ENCODE results near the gene DOCK1. TPM values are rescaled to one million over a fixed set of nuclear protein-coding genes. Genes with fewer than 3 reads are reported as not detected.
A peak's percentile ranks its signal among the peaks of the same experiment; 100 is the strongest.

Gene DOCK1
- total RNA-seq, 1 donor from 2014 or later, result 72.6 TPM

DNA sequence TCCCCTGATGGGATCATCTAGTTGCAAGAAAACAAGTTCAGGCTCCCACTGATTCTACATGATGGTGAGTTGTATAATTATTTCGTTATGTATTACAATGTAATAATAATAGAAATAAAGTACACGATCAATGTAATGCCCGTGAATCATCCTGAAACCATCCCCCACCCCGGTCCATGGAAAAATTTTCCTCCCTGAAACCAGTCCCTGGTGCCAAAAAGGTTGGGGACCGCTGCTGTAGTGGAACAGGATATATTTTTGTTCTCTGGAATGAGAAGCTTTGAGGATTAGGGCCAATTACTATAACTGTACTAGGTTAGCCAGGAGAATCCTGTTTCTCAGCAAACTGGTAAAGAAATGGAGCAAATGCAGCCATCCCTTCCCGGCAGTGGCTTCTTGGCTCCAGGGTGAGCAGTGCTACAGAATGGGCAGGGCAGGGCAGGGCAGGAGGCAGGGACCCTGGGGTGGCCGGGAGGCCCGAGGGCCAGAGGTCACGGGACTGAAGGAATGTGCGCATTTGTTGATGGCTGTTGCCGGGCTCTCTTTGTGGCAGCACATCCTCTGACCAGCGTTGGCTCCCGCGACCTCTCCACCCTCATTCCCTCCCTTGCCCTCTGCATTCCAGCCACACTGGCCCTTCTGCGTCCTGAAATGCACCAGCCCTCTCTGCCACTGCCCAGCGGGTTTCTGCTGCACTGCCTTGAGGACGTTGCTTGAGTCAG lies 481.5 kb downstream of the DOCK1 start:
- Histone ChIP-seq H2AFZ (replicated peaks) (no peak overlapping the region), H3K4me3 (no peak overlapping the region), H3K9me3 (ENCODE audit: low read depth) (no peaks in the 10 kb centered on the region), H3F3A (ENCODE audit: low read depth) (no peaks in the 10 kb centered on the region), H3K79me2 (ENCODE audit: low read depth) (no peaks in the 10 kb centered on the region), H3K27me3 (no peaks in the 10 kb centered on the region), H3K4me2 (no peak overlapping the region), H3K4me1 (no peaks in the 10 kb centered on the region), H3K27ac (no peak overlapping the region), H3K9ac (no peak overlapping the region), H3K36me3 (no peaks in the 10 kb centered on the region), H4K20me1 (ENCODE audit: low read depth) (no peaks in the 10 kb centered on the region)
- peak; percentile 22 for DNase-seq (ENCODE audit: low spot score)
- Mint-ChIP-seq H3K4me3 (no peak overlapping the region), H3K4me1 (peaks cover 8% of the 10 kb centered on the region), H3K27me3 (ENCODE audit: insufficient read depth, low read depth) (no peaks in the 10 kb centered on the region), H3K36me3 (peaks cover 28% of the 10 kb centered on the region), H3K9me3 (peaks cover 2% of the 10 kb centered on the region), H3K27ac (no peak overlapping the region)
- TF ChIP-seq EZH2phosphoT487 (IDR thresholded peaks at IDR 0.05) (no peak), EZH2 (IDR thresholded peaks at IDR 0.05) (no peak)
- TF ChIP-seq, protein P1, sequence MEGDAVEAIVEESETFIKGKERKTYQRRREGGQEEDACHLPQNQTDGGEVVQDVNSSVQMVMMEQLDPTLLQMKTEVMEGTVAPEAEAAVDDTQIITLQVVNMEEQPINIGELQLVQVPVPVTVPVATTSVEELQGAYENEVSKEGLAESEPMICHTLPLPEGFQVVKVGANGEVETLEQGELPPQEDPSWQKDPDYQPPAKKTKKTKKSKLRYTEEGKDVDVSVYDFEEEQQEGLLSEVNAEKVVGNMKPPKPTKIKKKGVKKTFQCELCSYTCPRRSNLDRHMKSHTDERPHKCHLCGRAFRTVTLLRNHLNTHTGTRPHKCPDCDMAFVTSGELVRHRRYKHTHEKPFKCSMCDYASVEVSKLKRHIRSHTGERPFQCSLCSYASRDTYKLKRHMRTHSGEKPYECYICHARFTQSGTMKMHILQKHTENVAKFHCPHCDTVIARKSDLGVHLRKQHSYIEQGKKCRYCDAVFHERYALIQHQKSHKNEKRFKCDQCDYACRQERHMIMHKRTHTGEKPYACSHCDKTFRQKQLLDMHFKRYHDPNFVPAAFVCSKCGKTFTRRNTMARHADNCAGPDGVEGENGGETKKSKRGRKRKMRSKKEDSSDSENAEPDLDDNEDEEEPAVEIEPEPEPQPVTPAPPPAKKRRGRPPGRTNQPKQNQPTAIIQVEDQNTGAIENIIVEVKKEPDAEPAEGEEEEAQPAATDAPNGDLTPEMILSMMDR (IDR thresholded peaks at IDR 0.05), result no peak

DNA sequence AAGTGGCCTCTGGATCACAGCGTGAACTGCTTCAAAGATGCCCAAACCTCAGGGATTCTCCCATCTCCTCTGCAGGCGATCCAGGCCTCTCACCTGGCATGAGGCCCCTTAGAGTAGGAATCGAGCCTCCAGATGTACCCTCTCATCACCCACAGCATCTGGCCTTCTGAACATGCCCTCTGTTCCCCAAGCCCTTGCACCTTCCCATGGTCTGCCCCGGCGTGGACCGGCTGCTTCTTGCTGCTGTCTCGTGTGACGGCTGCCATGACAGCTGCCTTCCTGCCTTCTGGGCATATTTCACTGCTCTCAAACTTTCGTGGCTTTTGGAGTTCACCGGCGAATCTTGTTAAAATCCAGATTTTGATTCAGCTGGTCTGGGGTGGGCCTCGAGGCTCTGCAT lies 486.6 kb downstream of the DOCK1 start:
- Histone ChIP-seq H3F3A (ENCODE audit: low read depth) (no peaks in the 10 kb centered on the region), H3K9me3 (ENCODE audit: low read depth) (no peaks in the 10 kb centered on the region), H3K79me2 (ENCODE audit: low read depth) (no peaks in the 10 kb centered on the region), H4K20me1 (ENCODE audit: low read depth) (no peaks in the 10 kb centered on the region), H3K27me3 (no peaks in the 10 kb centered on the region), H2AFZ (replicated peaks) (no peak overlapping the region), H3K4me3 (no peak overlapping the region), H3K4me1 (no peaks in the 10 kb centered on the region), H3K9ac (no peak overlapping the region), H3K27ac (no peak overlapping the region), H3K36me3 (no peaks in the 10 kb centered on the region), H3K4me2 (no peak overlapping the region)
- Mint-ChIP-seq H3K27me3 (ENCODE audit: insufficient read depth, low read depth) (peaks cover 3% of the 10 kb centered on the region), H3K4me1 (peaks cover 6% of the 10 kb centered on the region), H3K4me3 (no peak overlapping the region), H3K27ac (no peak overlapping the region), H3K9me3 (peaks cover 2% of the 10 kb centered on the region), H3K36me3 (peaks cover 21% of the 10 kb centered on the region)
- TF ChIP-seq, protein P1 (IDR thresholded peaks at IDR 0.05), result no peak
- TF ChIP-seq EZH2 (IDR thresholded peaks at IDR 0.05) (no peak), EZH2phosphoT487 (IDR thresholded peaks at IDR 0.05) (no peak)
- no peak for DNase-seq (ENCODE audit: low spot score)

DNA sequence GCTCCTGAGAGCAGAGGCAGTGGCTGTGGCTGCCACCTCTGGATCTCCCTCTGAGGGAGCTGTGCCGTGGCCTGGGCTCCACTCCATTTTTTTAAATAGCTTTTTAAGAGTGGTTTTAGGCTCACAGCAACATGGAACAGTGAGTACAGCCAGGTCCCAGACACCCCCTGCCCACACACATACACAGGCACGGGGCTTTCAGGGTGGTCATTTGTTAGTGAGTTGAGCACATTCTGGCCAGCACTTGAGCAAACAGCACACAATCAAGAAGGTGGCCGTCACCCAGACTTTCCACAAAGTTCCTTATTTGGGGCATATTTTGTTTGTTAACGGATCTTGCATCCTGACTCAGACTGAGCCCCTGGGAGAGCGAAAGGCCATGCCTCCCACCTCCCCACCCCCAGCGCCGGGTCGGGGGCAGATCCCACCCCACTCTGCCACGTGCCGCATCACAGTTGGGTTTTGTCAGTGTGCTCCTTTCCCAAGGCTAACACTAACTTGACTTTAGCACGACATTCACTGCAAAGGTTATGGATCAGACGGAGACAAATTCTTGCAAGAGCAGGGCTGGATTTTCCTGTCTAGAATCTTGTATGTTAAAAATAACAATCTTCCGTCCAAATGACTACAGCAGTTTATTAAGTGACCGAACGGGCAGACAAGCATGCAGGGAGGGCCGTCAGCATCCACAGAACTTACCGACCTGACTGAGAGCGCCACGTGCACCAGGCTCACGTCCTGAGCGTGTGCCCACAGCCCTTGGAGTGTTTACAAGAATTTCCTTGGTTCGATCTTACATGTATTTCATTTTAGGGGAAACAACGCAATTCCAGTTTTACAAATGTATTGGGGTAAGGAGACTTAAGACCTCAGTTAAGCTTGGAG lies 487.4 kb downstream of the DOCK1 start:
- no peak overlapping the region for H3K4me3 ChIP-seq
- no peaks in the 10 kb centered on the region for H3K79me2 ChIP-seq (ENCODE audit: low read depth)
- no peaks in the 10 kb centered on the region for H4K20me1 ChIP-seq (ENCODE audit: low read depth)
- H3K36me3 Mint-ChIP-seq, result peaks cover 17% of the 10 kb centered on the region
- no peak overlapping the region for H3K4me2 ChIP-seq
- no peak for DNase-seq (ENCODE audit: low spot score)
- peaks cover 2% of the 10 kb centered on the region for H3K9me3 Mint-ChIP-seq
- no peak overlapping the region for H3K27ac ChIP-seq
- no peaks in the 10 kb centered on the region for H3K9me3 ChIP-seq (ENCODE audit: low read depth)
- H2AFZ ChIP-seq (replicated peaks), result no peak overlapping the region
- H3K36me3 ChIP-seq, result no peaks in the 10 kb centered on the region
- H3F3A ChIP-seq (ENCODE audit: low read depth), result no peaks in the 10 kb centered on the region
- no peak overlapping the region for H3K4me3 Mint-ChIP-seq
- no peaks in the 10 kb centered on the region for H3K4me1 ChIP-seq
- no peaks in the 10 kb centered on the region for H3K4me1 Mint-ChIP-seq
- TF ChIP-seq EZH2 (IDR thresholded peaks at IDR 0.05) (no peak), EZH2phosphoT487 (IDR thresholded peaks at IDR 0.05) (no peak)
- TF ChIP-seq, protein P1 (IDR thresholded peaks at IDR 0.05), result no peak
- H3K27me3 Mint-ChIP-seq (ENCODE audit: insufficient read depth, low read depth), result peaks cover 3% of the 10 kb centered on the region
- no peaks in the 10 kb centered on the region for H3K27me3 ChIP-seq
- no peak overlapping the region for H3K27ac Mint-ChIP-seq
- H3K9ac ChIP-seq, result no peak overlapping the region
